SK-N-SH (cell line): Measurements from ENCODE around the gene SLC2A3. TPM values are rescaled to one million over a fixed set of nuclear protein-coding genes. Genes with fewer than 3 reads are reported as not detected.
"Not testable (repeated sequence)": the region's sequence is repeated elsewhere in the genome, so short reads cannot be mapped to it uniquely, and the experiment has no call there.

Source experiments
- CTCF ChIA-PET: fragments of 300-600, 350-600 bp; formaldehyde crosslinking; extraction: SDS; loops from one replicate; lab custom pipeline; 2021; lab: Yijun Ruan, JAX
- POLR2A ChIA-PET: fragments of 350-600 bp; sonication (Branson Sonifier 250); formaldehyde crosslinking; extraction: SDS; loops from one replicate; lab custom pipeline; 2020; ENCODE audit warnings: antibody characterized with exemption, inconsistent platforms; lab: Yijun Ruan, JAX
- DNase-seq: peaks from one replicate; pipeline ENCODE4 v3.0.0; 2012
- H2AFZ ChIP-seq: fragments of 200-600 bp; sonication (generic); 2 replicates; pipeline ENCODE4 v1.8.1; 2016; ENCODE audit warnings: antibody characterized with exemption, mild to moderate bottlenecking, low read depth
- H3F3A ChIP-seq: fragments of 200-600 bp; sonication (generic); replicated peaks from 2 replicates; pipeline ENCODE3; 2016; ENCODE audit warnings: antibody characterized with exemption, mild to moderate bottlenecking; ENCODE audit not compliant: insufficient read depth
- H3K27ac ChIP-seq, 2 experiments: fragments of 200-500 bp in 1 of 2; fragments of 200-600 bp in 1 of 2; sonication (Bioruptor generic) in 1 of 2; sonication (generic), shearing (Covaris generic) in 1 of 2; 2 replicates each; pipeline versions ENCODE4 v1.5.1 to v1.6.1; 2014 to 2016; ENCODE audit warnings: low read depth in 2 of 2, inconsistent platforms in 1 of 2, low read length in 1 of 2, mild to moderate bottlenecking in 1 of 2, mixed read lengths in 1 of 2
- H3K27me3 ChIP-seq: fragments of 200-600 bp; sonication (generic), shearing (Covaris generic); 2 replicates; pipeline ENCODE4 v1.6.1; 2016; ENCODE audit warnings: mixed run types; ENCODE audit not compliant: insufficient read depth
- H3K36me3 ChIP-seq, 2 experiments: fragments of 200-500 bp in 1 of 2; fragments of 200-600 bp in 1 of 2; sonication (Bioruptor generic) in 1 of 2; sonication (generic) in 1 of 2; replicated peaks in 1 of 2; 2 replicates each; pipeline versions ENCODE3 to v1.5.1; 2014 to 2016; ENCODE audit warnings: low read length in 1 of 2, mild to moderate bottlenecking in 1 of 2; ENCODE audit not compliant: insufficient read depth in 2 of 2, control insufficient read depth in 1 of 2
- H3K4me1 ChIP-seq, 2 experiments: fragments of 200-500 bp in 1 of 2; fragments of 200-600 bp in 1 of 2; sonication (Bioruptor generic) in 1 of 2; sonication (generic), shearing (Covaris generic) in 1 of 2; 2 replicates each; pipeline versions ENCODE4 v1.5.1 to v1.6.1; 2014 to 2016; ENCODE audit warnings: low read depth in 1 of 2, low read length in 1 of 2, mixed run types in 1 of 2; ENCODE audit not compliant: insufficient read depth in 2 of 2, control insufficient read depth in 1 of 2
- H3K4me2 ChIP-seq: fragments of 200-600 bp; sonication (generic), shearing (Covaris generic); 2 replicates; pipeline ENCODE4 v1.6.1; 2017; ENCODE audit warnings: mixed run types
- H3K4me3 ChIP-seq, 2 experiments: fragments of 200-500 bp in 1 of 2; fragments of 200-600 bp in 1 of 2; sonication (Bioruptor generic) in 1 of 2; sonication (generic), shearing (Covaris generic) in 1 of 2; 2 replicates each; pipeline versions ENCODE4 v1.5.1 to v1.8.1; 2014 to 2016; ENCODE audit warnings: low read depth in 2 of 2, inconsistent platforms in 1 of 2, low read length in 1 of 2, mild to moderate bottlenecking in 1 of 2, mixed read lengths in 1 of 2, moderate library complexity in 1 of 2
- H3K79me2 ChIP-seq: fragments of 200-600 bp; sonication (generic); 2 replicates; pipeline ENCODE4 v1.8.1; 2017; ENCODE audit warnings: mild to moderate bottlenecking; ENCODE audit not compliant: insufficient read depth
- H3K9ac ChIP-seq: fragments of 200-600 bp; sonication (generic); 2 replicates; pipeline ENCODE4 v1.6.1; 2017; ENCODE audit warnings: mixed run types
- H3K9me2 ChIP-seq: fragments of 200-600 bp; sonication (generic); 2 replicates; pipeline ENCODE4 v1.6.1; 2017; ENCODE audit warnings: mixed run types
- H3K9me3 ChIP-seq: fragments of 200-600 bp; sonication (generic); 2 replicates; pipeline ENCODE4 v1.6.1; 2017; ENCODE audit warnings: mixed run types, mild to moderate bottlenecking, moderate library complexity
- H4K20me1 ChIP-seq: fragments of 200-600 bp; sonication (generic); 2 replicates; pipeline ENCODE4 v1.6.1; 2017; ENCODE audit warnings: mild to moderate bottlenecking, mixed run types; ENCODE audit not compliant: insufficient read depth
- CHD2 ChIP-seq: fragments of 150-350 bp; IDR thresholded peaks from 2 replicates; pipeline ENCODE4 v1.6.1; 2018; ENCODE audit warnings: low read length; ENCODE audit not compliant: partially characterized antibody
- ELF1 ChIP-seq: IDR thresholded peaks from 2 replicates; pipeline ENCODE4 v1.4.0; 2012
- EP300 ChIP-seq, 2 experiments: IDR thresholded peaks; 2 replicates each; pipeline versions ENCODE4 v1.4.0 to v1.6.1; 2012; ENCODE audit warnings: borderline replicate concordance in 1 of 2, low read depth in 1 of 2, low read length in 1 of 2
- FOSL2 ChIP-seq: IDR thresholded peaks from 2 replicates; pipeline ENCODE4 v1.4.0; 2012; ENCODE audit warnings: low read depth, mild to moderate bottlenecking, moderate library complexity, borderline replicate concordance
- FOXJ3 ChIP-seq: sonication (generic); formaldehyde crosslinking; IDR thresholded peaks from 2 replicates; pipeline ENCODE4 v1.5.1; 2020; ENCODE audit warnings: mild to moderate bottlenecking, missing genetic modification reagents
- NRF1 ChIP-seq: IDR thresholded peaks from 2 replicates; pipeline ENCODE4 v1.6.1; 2012; ENCODE audit warnings: low read depth, mild to moderate bottlenecking, low read length
- POLR2AphosphoS5 ChIP-seq: IDR thresholded peaks from 2 replicates; pipeline ENCODE4 v1.6.1; 2012; ENCODE audit warnings: low read depth, low read length
- RCOR1 ChIP-seq: fragments of 150-350 bp; IDR thresholded peaks from 2 replicates; pipeline ENCODE4 v1.6.1; 2017; ENCODE audit warnings: antibody characterized with exemption, low read length
- RXRA ChIP-seq: IDR thresholded peaks from 2 replicates; pipeline ENCODE4 v1.4.0; 2012; ENCODE audit warnings: low read depth, mild to moderate bottlenecking, borderline replicate concordance
- SIN3A ChIP-seq: IDR thresholded peaks from 2 replicates; pipeline ENCODE4 v1.6.1; 2012; ENCODE audit warnings: low read depth, mild to moderate bottlenecking, low read length, moderate library complexity, borderline replicate concordance
- SMC3 ChIP-seq: IDR thresholded peaks from 2 replicates; pipeline ENCODE4 v1.6.1; 2012; ENCODE audit warnings: low read depth, low read length, improper control_type of control experiment
- TAF1 ChIP-seq: IDR thresholded peaks from 2 replicates; pipeline ENCODE4 v1.6.1; 2012; ENCODE audit warnings: low read depth, mild to moderate bottlenecking, low read length, moderate library complexity, borderline replicate concordance
- TCF12 ChIP-seq: IDR thresholded peaks from 2 replicates; pipeline ENCODE4 v1.4.0; 2012
- TEAD4 ChIP-seq: IDR thresholded peaks from 2 replicates; pipeline ENCODE4 v1.4.0; 2012; ENCODE audit warnings: mild to moderate bottlenecking, borderline replicate concordance; ENCODE audit not compliant: insufficient read depth
- WGBS: methylation state at CpG from one replicate; pipeline ENCODE4 v1.1.6; 2017; ENCODE audit warnings: low lambda C conversion rate; 5-methylcytosine and 5-hydroxymethylcytosine counted together
- polyA plus RNA-seq, 3 experiments: library from polyadenylated mRNA; depleted of rRNA; stranded (reverse); fragments of >200 nt; gene quantifications; 2 replicates each; pipeline ENCODE4 v1.2.3, GENCODE V29; 2012
- TF ChIP-seq, protein P1 (sequence below): fragments of 150-350 bp; IDR thresholded peaks from 2 replicates; pipeline ENCODE4 v1.6.1; 2016; ENCODE audit warnings: mild to moderate bottlenecking, low read depth, low read length
- TF ChIP-seq, protein P2 (sequence below): IDR thresholded peaks from 2 replicates; pipeline ENCODE4 v1.4.0; 2012; ENCODE audit warnings: low read depth, borderline replicate concordance
- TF ChIP-seq, protein P3 (sequence below): IDR thresholded peaks from 2 replicates; pipeline ENCODE4 v1.6.1; 2012; ENCODE audit warnings: mild to moderate bottlenecking, low read depth, low read length, moderate library complexity
- TF ChIP-seq, protein P4 (sequence below): IDR thresholded peaks from 2 replicates; pipeline ENCODE4; 2012
- TF ChIP-seq, protein P5 (sequence below): IDR thresholded peaks from 2 replicates; pipeline ENCODE4 v1.4.0; 2012; ENCODE audit warnings: low read depth
- TF ChIP-seq, protein P6 (sequence below): fragments of 150-350 bp; IDR thresholded peaks from 2 replicates; pipeline ENCODE4 v1.6.1; 2017; ENCODE audit warnings: antibody characterized with exemption, low read length, low read depth, borderline replicate concordance

The SLC2A3 gene
- polyA plus RNA-seq, 1 of the 3 experiments (the other 2 are of a cell fraction): 26.6 TPM

DNA sequence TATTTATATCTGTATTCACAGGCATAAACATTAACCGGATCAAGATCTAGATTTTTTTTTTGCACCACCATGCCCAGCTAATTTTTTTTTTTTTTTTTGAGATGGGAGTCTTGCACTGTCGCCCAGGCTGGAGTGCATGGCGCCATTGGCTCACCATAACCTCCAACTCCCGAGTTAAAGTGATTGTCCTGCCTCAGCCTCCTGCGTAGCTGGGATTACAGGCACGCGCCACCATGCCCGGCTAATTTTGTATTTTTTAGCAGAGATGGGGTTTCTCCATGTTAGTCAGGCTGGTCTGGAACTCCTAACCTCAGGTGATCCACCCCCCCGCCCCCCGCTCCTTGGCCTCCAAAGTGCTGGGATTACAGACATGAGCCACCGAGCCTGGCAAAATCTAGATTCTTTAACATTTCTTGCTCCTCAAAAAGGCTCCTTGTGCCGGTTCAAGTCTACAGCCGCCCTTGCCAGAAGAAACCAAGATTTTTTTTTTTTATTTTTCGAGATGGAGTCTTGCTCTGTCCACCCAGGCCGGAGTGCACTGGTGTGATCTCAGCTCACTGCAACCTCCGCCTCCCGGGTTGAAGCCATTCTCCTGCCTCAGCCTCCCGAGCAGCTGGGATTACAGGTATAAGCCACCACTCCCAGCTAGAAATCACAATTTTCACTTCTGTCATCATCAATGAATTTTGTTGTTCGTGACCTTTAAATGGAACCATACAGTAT, 36.9 kb upstream of the SLC2A3 start:
- H4K20me1 ChIP-seq: no peaks in the 10 kb centered on the region
- H3K79me2 ChIP-seq: no peaks in the 10 kb centered on the region
- H3K36me3 ChIP-seq: no peaks in the 10 kb centered on the region
- H3K4me3 ChIP-seq: no peak overlapping the region
- no peak overlapping the region for H3K4me2 ChIP-seq
- 76% methylated on average over 19 of the region's 19 CpGs for WGBS
- ChIA-PET CTCF (interaction anchor here (1.0 to 1.4 kb wide), 2 partner anchors 12 to 20 kb away, joined by 4 read pairs; no protein-coding TSS in a partner anchor), POLR2A (no interaction called here)
- no peaks in the 10 kb centered on the region for H3K9me3 ChIP-seq
- TF ChIP-seq, protein P1, sequence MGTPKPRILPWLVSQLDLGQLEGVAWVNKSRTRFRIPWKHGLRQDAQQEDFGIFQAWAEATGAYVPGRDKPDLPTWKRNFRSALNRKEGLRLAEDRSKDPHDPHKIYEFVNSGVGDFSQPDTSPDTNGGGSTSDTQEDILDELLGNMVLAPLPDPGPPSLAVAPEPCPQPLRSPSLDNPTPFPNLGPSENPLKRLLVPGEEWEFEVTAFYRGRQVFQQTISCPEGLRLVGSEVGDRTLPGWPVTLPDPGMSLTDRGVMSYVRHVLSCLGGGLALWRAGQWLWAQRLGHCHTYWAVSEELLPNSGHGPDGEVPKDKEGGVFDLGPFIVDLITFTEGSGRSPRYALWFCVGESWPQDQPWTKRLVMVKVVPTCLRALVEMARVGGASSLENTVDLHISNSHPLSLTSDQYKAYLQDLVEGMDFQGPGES: no peak
- no peak for TF ChIP-seq FOXJ3 (CRISPR knock-in tag)
- TF ChIP-seq POLR2AphosphoS5: no peak
- no peak for TF ChIP-seq RXRA
- TF ChIP-seq SIN3A: no peak
- no peak for TF ChIP-seq TEAD4
- TF ChIP-seq NRF1: no peak
- TF ChIP-seq, protein P2, sequence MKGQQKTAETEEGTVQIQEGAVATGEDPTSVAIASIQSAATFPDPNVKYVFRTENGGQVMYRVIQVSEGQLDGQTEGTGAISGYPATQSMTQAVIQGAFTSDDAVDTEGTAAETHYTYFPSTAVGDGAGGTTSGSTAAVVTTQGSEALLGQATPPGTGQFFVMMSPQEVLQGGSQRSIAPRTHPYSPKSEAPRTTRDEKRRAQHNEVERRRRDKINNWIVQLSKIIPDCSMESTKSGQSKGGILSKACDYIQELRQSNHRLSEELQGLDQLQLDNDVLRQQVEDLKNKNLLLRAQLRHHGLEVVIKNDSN: no peak
- no peak for TF ChIP-seq ELF1
- TF ChIP-seq FOSL2: no peak
- no peak for TF ChIP-seq TCF12
- TF ChIP-seq, protein P3, sequence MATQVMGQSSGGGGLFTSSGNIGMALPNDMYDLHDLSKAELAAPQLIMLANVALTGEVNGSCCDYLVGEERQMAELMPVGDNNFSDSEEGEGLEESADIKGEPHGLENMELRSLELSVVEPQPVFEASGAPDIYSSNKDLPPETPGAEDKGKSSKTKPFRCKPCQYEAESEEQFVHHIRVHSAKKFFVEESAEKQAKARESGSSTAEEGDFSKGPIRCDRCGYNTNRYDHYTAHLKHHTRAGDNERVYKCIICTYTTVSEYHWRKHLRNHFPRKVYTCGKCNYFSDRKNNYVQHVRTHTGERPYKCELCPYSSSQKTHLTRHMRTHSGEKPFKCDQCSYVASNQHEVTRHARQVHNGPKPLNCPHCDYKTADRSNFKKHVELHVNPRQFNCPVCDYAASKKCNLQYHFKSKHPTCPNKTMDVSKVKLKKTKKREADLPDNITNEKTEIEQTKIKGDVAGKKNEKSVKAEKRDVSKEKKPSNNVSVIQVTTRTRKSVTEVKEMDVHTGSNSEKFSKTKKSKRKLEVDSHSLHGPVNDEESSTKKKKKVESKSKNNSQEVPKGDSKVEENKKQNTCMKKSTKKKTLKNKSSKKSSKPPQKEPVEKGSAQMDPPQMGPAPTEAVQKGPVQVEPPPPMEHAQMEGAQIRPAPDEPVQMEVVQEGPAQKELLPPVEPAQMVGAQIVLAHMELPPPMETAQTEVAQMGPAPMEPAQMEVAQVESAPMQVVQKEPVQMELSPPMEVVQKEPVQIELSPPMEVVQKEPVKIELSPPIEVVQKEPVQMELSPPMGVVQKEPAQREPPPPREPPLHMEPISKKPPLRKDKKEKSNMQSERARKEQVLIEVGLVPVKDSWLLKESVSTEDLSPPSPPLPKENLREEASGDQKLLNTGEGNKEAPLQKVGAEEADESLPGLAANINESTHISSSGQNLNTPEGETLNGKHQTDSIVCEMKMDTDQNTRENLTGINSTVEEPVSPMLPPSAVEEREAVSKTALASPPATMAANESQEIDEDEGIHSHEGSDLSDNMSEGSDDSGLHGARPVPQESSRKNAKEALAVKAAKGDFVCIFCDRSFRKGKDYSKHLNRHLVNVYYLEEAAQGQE: no peak
- no peak for TF ChIP-seq CHD2
- TF ChIP-seq RCOR1: no peak
- no peak for TF ChIP-seq EP300 (IDR thresholded peaks at IDR 0.05; ENCODE audit: borderline replicate concordance in 1 of 2, low read depth in 1 of 2, low read length in 1 of 2)
- TF ChIP-seq, protein P4, sequence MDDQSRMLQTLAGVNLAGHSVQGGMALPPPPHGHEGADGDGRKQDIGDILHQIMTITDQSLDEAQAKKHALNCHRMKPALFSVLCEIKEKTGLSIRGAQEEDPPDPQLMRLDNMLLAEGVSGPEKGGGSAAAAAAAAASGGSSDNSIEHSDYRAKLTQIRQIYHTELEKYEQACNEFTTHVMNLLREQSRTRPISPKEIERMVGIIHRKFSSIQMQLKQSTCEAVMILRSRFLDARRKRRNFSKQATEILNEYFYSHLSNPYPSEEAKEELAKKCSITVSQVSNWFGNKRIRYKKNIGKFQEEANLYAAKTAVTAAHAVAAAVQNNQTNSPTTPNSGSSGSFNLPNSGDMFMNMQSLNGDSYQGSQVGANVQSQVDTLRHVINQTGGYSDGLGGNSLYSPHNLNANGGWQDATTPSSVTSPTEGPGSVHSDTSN: no peak
- TF ChIP-seq SMC3: no peak
- TF ChIP-seq TAF1: no peak
- TF ChIP-seq, protein P5, sequence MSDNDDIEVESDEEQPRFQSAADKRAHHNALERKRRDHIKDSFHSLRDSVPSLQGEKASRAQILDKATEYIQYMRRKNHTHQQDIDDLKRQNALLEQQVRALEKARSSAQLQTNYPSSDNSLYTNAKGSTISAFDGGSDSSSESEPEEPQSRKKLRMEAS: no peak
- TF ChIP-seq, protein P6, sequence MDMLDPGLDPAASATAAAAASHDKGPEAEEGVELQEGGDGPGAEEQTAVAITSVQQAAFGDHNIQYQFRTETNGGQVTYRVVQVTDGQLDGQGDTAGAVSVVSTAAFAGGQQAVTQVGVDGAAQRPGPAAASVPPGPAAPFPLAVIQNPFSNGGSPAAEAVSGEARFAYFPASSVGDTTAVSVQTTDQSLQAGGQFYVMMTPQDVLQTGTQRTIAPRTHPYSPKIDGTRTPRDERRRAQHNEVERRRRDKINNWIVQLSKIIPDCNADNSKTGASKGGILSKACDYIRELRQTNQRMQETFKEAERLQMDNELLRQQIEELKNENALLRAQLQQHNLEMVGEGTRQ: no peak
- no peaks in the 10 kb centered on the region for H3K27me3 ChIP-seq
- no peak for DNase-seq
- no peak overlapping the region for H3K27ac ChIP-seq
- peaks cover 2 to 6% of the 10 kb centered on the region in 2 experiments; a peak in 2 of 4 replicates for H3K4me1 ChIP-seq
- no peak overlapping the region for H3K9ac ChIP-seq
- H2AFZ ChIP-seq: no peak overlapping the region
- no peaks in the 10 kb centered on the region for H3K9me2 ChIP-seq
- peaks cover 15% of the 10 kb centered on the region for H3F3A ChIP-seq

DNA sequence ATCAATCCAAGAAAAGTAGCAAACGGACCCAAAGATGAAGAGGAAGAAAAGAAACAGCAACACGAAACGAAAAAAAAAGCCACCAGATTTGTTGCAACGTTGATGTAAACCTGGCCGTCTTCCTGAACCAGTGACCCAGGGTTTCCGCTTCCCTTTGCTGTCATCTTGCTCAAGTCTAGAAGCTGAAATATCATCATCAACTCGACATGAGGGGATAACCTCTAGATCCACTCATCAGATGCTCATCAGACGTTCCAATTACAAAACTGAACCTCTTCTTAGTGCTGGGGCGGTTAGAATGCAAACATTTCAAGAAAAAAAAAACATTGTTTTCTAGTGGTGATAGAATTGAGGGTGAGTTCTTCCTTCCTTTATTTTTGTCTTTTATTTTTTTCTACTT, 36.3 kb upstream of the SLC2A3 start:
- H3K27ac ChIP-seq, H3K4me1 ChIP-seq, H3K9me3 ChIP-seq, H3K36me3 ChIP-seq, H2AFZ ChIP-seq, DNase-seq, H3K27me3 ChIP-seq, H3K79me2 ChIP-seq, H3K9me2 ChIP-seq, H4K20me1 ChIP-seq, H3K9ac ChIP-seq, H3K4me3 ChIP-seq, H3K4me2 ChIP-seq, POLR2A ChIA-PET: not testable (repeated sequence)
- CTCF ChIA-PET: interaction anchor here (1.0 kb wide), 1 partner anchor 20 kb away, joined by 4 read pairs; no protein-coding TSS in a partner anchor
- H3F3A ChIP-seq: peaks cover 15% of the 10 kb centered on the region
- 48% methylated on average over 3 of the region's 9 CpGs for WGBS
